HG02678 (cell line): ENCODE results near the gene REEP1.

Source experiments
- ATAC-seq: cut with Tn5 transposase; IDR thresholded peaks from one replicate; pipeline ENCODE4 v1.9.1; 2021; ENCODE audit warnings: mild to moderate bottlenecking, moderate library complexity; ENCODE audit not compliant: unreplicated experiment

REEP1 gene

DNA sequence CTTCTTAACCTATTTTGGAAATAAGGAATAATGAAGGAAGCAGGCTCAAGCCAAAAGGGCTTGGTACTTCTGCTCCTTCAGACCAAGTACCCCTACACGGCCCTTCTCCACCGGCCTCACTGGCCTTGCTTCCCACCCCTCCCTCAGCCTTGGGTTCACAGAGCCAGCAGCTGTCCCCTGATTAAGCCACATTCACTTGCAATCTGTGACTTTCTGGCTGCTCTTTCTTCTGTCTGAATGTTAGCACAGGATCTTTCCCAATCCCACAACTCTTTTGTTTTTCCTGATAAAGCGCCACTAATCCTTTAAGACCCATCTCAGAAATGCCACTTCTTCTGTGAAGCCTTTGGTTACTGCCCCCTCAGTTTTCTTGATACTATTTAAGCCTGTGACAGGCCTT, 52.4 kb downstream of the REEP1 start:
- no peak for ATAC-seq

DNA sequence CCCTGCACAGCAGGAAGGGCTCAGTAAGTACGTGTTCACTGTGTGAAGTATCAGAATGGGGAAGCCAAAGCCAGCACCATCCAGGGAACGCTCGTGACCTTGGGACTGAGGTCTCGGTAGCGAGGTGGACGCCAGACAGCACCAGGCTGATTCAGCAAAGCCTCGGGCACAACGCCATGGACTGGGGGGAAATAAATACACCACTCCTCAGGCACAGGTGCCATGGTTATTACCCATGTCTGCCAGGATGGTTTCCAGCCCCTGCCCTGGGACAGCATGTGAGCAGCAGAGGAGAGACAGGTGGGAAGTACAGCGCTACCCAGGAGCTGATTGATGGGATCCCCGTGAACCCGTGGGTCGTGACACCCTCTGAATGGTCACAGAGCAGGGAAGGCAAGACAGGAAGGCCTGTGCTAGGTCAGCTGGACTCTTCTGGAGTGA, 53.0 kb downstream of the REEP1 start:
- ATAC-seq = no peak

DNA sequence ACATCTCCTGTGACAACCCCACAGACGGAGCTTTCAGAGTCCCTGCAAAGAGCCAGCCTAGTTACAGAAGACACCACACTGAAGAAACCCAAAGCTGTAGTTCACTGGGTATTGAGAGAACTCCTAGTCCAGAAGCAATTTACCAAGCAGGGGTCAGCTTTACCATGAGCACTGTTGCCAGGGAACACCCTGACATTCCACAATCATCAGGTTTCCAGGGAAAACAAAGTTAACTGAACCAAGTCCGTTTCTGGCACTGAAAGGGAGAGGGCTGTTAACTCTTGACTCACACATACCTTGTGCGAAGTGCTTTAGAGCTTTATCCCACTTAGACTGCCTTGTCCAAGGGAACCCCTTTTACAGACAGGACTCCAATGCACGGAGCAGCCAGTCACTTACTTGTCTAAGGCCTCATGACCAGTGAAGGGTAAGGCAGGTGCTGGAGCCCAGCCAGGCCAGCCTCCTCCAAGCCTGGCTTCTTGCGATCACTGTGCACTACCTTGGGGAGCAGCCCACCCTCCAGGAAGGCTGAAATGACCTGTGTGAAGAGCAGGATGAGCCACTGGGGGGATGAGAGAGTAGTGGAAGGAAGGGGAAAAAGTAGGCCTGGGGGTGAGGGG, 53.9 kb downstream of the REEP1 start:
- no peak for ATAC-seq

DNA sequence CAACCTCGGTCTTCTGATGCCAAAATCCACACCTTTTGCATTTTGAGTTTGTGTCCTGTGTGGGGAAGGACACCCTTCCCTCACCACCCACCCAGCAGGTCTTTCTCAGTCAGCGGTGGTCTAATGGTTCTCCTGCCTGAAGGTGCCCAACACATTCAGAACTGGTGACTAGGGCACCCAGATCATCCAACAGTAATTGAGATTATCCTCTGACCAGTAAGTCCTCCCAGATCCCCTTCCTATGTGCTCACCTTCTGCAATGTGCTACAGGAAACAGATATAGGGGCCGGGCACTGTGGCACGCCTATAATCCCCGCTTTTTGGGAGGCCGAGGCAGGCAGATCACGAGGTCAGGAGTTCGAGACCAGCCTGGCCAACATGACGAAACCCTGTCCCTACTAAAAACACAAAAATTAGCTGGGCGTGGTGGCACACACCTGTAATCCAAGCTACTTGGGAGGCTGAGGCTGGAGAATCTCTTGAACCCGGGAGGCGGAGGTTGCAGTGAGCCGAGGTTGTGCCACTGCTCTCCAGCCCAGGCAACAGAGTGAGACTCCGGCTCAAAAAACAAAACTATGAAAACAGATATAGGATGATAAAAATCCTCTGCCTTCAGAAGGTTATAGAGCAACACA, 56.2 kb downstream of the REEP1 start:
- no peak for ATAC-seq

DNA sequence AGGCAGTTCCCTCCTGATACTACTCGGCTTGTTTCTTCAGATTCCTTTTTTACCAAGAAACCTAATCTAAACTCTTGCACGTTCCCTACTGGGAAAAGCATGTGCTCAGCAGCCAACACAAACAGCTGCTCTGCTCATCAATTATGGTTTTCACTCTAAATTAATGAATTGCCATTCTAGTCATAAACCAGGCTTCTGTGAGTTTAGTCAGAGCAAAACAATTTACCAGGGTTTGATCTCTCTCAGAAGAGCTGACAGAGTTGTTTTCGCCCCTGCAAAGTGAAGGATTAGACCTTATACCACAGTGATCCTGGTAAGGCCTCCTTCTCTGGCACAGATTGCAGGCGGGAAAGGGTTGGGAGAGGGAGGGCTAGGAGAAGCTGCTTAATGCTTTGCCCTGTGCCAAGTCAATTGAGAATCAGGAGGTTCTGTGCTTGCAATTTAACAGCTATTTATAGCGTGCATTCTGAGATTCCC, 57.2 kb downstream of the REEP1 start:
- ATAC-seq = no peak

DNA sequence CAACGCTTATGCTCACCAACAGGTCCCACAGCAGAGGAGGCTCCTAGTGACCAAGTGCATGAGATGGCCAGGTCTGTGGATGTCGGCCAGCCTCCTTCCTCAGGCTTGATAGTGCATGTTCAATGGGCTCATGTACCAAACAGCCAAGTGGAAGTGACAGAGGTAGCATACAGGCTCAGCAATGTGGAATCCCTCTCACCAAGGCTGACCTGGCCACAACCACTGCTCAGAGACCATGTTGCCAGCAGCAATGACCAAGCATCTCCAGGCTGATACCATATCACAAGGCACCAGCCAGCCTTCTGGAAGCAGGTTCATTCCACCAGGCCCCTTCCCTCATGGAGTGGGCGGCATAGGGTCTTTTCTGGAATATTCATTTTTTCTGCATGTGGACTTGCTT, 61.5 kb downstream of the REEP1 start:
- ATAC-seq = no peak

DNA sequence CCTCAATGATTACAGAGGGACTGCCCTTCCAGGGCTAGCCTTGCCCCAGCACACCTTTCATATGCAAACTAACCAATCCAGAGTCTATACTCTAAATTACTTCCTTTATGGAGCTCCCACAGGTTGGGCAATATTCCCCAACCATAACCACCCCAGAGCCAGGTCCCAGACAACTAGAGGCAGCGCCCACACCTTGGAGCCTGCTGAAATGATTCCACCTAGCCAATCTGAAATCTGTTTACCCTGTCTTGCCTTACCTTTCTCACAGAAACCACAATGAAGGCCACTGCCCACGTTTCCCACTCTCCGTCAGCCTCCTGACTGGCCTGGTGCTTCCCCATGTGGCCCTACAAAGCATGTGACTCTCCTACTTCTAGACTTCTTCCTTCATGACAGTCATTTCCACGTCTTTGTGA, 62.0 kb downstream of the REEP1 start:
- ATAC-seq = peak; percentile 39

DNA sequence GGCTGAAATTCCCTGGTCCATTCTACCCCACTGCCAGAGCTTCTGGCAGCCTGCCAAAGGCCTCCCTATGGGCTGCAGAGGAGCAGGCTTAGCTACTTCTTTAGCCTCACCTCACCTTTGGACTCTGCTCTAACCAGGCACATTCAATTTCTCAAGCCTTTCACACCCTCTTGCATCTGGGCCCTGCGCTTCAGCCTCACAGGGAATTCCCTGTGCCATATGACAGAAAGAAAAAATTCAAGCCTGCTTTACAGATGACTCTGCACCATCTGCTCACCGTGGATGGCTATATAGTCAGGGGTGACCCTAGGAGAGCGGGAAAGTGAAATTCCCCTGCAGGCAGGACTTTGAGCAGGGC, 62.5 kb downstream of the REEP1 start:
- peak; percentile 76 for ATAC-seq

DNA sequence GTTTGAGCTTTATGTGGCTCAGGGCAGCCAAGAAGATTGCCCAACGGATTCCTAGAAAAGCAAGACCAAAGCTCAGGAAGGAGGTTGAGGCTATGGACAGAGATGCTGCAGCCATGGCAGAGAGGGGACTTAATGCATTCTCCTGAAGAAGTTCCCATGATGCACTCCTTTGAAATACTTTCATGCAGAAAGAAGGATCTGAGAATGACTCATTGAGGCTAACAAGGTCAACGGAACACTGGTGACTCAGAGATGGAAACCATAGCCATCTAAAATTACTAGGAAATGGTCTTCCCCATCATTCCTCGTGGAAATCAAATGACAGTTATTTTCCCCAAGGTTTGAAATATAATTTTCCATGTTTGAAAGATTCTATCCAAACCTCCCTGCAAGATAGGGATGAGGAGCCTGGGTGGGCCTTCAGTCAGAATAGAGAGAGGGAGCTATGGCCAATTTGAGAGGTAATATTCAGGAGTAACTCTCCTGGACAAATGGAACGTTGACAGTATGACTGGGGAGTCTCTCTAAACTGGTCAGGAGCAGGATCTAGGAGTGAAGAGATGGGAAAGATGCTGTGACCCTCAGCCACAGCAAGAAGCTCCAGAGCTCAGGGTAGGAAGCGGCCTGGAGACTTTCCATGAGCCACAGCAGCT, 63.0 kb downstream of the REEP1 start:
- no peak for ATAC-seq

DNA sequence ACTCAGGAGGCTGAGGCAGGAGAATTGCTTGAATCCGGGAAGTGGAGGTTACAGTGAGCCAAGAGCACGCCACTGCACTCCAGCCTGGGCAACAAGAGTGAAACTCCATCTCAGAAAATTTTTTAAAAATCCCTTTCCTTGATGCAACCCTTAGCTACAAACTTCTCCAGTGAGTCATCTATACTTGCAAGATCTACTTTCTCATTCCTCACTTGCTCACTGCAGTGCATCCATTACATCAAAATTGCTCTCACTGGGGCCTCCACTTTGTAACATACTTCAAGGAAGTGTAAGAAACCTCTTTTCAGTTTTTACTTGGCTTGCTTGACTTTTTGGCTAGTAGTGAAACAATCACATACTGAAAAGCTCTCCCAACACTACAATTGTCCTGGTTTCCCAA, 65.3 kb downstream of the REEP1 start:
- no peak for ATAC-seq

DNA sequence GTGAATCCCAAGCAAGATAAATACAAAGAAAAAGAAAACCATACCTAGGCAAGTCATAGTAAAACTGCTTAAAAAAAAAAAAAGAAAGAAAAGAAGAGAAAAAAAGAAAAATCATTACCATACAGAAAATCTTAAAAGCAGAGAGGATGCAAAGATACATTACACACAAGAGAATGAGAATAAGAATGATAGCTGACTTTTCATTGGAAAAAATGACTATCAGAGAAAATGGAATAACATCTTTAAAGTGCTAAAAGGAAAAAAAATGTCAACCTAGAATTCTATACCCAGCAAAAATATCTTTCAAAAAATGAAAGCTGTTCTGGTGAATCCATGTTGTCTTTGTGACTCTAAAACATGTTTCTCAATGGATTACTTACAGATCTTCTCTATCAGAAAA, 66.2 kb downstream of the REEP1 start:
- ATAC-seq = no peak

DNA sequence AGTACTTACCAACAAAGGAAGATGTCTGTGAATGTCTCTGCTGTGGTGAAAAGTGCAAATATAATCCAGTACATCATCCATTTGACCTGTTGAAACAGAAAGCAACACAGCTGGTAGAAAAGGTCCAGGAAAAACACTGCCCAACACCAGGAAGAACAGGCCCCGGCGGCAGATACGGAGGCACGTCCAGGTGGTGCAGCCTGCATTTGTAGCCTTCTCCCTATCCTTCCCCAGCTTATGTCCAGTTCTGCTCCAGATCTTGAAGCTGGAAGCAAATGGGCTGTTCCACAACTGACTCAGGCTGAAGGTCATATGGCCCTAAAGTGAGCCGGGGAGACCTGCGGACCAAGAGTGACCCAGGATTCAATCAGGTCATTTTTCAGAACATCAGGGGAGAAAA, 73.5 kb downstream of the REEP1 start:
- ATAC-seq = no peak

DNA sequence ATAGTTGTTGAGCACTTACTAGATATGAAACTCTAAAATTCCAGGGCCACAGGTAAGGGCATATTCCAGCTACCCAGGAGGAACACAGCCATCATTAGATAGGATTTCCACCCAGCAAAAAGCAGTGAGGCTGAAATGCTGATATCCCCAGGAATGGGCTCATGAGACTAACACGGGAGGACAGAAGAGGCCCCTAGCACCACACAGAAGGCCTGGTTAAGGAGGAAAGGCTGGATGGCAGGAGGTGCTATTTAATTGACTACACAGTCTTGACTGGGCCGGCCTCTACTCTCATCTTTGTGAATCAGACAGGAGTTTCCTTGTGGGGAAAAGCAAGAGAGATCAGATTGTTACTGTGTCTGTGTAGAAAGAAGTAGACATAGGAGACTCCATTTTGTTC, 76.4 kb downstream of the REEP1 start:
- no peak for ATAC-seq

DNA sequence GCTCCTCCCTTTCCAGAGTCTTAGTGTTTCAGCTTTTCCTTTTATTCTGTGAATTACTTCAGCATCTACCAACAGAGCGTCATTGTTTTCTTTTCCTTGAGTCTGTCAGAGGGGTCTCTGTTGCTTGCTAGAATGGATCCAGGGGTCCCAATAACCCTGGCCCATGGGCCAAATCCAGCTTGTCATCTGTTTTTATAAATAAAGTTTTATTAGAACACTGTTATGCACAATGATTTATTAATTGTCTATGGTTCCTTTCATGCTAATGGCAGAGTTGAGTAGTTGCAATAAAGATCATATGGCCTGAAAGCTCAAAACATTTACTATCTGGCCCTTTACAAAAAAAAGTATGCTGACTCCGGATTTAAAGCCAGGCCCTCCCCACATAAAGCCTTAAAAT, 79.3 kb downstream of the REEP1 start:
- no peak for ATAC-seq

DNA sequence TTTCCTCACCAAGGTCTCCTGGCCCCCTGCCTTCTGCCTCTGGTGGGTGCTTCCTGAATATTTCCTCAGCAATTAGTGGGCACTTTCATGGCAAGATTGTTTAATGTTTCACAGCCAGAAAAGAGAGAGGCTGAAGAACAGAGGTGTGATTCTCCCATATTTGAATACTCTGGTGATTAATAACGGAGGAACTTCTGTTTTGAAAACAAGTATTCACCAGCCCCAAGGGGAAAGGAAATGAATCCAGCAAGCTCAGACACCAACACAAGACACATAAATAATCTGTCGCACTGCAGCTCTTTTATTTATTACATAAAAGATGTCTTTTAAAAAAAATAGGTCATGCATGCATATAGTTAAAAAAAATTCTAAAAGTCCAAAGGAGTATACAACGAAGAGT, 80.4 kb downstream of the REEP1 start:
- ATAC-seq = no peak

DNA sequence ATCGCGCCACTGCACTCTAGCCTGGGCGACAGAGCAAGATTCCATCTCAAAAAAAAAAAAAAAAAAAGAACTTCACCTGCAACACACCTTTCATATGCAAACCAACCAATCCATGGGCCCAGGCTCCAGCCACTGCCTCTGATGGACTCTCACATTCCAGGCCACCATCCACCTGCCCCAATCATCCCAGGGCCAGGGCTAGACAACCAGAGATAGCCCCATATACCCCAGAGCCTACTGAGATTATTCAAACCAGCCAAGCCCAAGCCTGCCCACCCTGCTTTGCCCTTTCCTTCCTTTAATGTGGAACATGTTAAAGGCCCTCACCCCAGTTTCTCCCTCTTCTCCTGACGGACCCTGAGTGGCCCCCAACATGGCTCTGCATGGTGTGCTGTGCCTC, 81.1 kb downstream of the REEP1 start:
- ATAC-seq = no peak

DNA sequence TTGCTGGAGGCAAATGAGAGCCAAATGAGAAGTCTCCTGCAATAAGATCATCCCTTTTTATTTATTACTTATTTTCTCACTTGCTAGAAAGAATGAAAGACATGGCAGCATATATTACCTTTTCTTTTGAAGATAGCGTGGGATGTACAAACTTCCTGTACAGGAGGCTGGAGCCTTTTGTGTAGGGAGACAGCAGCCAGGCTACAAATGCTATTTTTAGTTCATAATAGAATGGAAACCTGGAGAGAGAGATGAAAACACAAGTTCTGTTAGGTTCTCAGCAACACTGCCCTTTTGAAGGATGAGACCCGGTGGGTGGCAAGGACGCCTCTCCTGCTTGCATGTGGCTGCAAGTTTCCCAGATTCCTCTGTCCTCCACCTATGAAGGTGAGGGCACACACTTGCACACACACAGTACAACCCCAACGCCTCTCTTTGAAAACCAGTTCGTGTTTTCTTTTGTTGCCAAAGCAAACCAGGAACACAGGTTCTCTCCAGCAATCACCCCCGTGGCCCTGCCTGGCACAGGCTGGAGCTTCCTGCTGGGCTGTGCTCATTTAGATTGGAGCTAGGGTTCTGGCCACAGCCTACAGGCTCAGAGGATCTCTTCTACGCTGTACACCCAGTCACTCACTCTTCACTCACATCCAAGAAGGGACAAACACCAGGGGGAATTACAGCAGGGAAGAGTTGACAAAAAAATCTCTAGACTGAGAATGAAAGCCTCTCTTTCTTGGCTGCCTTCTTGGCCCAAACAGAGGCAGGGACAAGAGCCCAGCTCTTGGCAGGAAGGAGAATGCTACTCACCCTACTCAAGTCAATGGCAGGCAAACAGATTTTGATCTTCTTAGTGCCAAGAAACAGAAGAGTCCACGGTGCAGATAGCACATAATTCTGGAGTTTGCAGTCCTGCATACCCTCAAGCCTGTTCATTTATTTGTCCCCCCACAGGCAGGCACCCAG, 82.6 kb downstream of the REEP1 start:
- no peak for ATAC-seq

DNA sequence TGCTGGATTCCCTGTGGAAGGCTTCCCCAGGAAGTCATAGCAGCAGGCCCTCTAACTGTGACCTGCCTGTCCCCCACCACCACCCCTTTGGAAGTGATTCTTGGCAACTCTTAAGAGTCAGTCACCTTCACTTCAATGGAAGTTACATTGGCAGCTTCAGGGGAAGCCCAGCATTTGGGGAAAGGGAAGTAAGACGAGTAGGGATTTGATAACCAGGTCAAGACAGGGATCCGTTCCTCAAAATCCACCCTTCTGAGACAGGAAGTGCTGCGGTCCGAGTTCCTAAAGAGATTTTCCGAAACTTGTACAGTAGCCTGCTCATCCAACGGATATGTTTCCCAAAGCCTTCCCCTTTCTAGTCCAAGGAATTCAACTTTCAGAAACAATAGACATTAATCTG, 84.0 kb downstream of the REEP1 start:
- ATAC-seq = no peak

DNA sequence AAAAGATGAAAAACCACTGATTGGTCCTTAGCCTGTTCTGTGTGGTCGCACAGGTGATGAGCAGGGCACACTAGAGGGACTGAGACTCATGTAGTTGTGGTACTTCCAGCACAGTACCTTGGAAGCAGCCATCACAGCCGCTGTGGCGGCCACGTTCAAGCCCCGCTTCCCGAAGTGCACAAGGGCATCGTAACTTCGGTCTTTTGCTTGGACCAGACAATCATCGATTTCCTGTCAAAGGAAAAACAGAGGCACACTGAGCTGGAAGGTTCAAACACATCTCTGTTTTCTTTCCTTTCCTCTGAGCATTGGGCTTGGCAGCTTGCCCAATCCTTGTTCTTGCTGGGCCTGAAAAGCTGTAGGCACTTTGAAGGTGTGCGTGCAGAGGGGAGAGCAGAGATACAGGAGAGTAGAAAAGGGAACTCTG, 85.6 kb downstream of the REEP1 start:
- ATAC-seq = no peak

DNA sequence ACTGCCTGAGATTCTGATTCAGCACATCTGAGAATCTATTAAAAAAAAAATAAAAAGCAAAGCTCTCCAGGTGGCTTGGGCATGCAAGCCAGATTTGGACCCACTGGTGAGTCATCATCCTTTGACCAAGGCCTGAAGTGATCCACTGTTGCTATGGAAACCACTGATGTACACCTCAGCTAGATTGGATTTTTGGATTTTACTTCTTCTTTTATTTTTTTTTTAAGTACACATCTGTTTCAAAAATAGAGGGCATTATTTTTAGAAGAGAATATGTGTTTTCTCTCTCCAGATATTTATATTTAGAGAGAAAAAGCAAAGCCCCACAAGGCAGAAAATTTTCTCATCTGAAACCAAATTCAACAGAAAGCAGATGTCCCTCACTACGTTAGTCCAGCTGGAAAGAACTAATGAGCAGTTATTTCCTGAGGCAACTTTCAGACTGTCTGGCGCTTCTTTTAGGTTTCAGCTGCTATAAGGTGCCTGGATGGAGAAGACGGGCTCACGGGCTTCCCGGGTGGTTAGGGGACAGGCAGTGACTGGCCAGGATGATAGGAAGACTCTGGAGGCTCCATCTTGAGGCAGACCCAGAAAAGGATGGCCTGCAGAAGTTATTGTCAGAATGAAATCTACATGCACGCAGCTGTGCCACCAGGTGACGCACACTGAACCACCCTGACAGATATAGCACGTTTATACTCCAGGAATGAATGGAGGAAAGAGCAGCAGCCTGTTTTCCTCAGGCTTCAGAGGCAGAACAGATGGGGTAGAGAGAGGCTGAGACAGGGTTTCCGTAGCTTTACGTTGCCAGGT, 87.6 kb downstream of the REEP1 start:
- ATAC-seq = no peak
